K562 (cell line): Measurements from ENCODE around the gene TUBD1. TPM values are rescaled to one million over a fixed set of nuclear protein-coding genes. Genes with fewer than 3 reads are reported as not detected.

Experiments
- BHLHE40 ChIP-seq: IDR thresholded peaks from 2 replicates; pipeline ENCODE4 v1.6.1; 2011; ENCODE audit warnings: low read length, improper control_type of control experiment
- CREBBP ChIP-seq: IDR thresholded peaks from one replicate; pipeline ENCODE4 v1.6.1; 2012; ENCODE audit warnings: low read depth, mild to moderate bottlenecking, control low read depth, inconsistent platforms, low read length
- FOS ChIP-seq: IDR thresholded peaks from 3 replicates; pipeline ENCODE4 v1.6.1; 2011; ENCODE audit not compliant: insufficient read length; ENCODE audit errors: extremely low read depth
- GTF2A2 ChIP-seq: IDR thresholded peaks from 2 replicates; pipeline ENCODE4 v1.6.1; 2016; ENCODE audit warnings: mild to moderate bottlenecking, missing genetic modification characterization, missing compliant biosample characterization
- HNRNPL ChIP-seq: fragments of 200-400 bp; formaldehyde crosslinking; IDR thresholded peaks from 2 replicates; pipeline ENCODE4 v1.6.1; 2017; ENCODE audit warnings: low read depth, mild to moderate bottlenecking, low read length
- KDM1A ChIP-seq, 2 experiments: fragments of 450-650 bp; IDR thresholded peaks; 2 replicates each; pipeline ENCODE4 v1.6.1; 2016; ENCODE audit warnings: mild to moderate bottlenecking in 2 of 2
- MYNN ChIP-seq, 2 experiments: sonication (generic); formaldehyde crosslinking in 1 of 2; IDR thresholded peaks; 2 replicates each; pipeline versions ENCODE4 v1.5.0 to v1.6.1; 2016 to 2020; ENCODE audit warnings: antibody characterized with exemption in 1 of 2, missing genetic modification reagents in 1 of 2
- NR2C1 ChIP-seq, 2 experiments: fragments of 450-650 bp; IDR thresholded peaks; 2 replicates each; pipeline ENCODE4 v1.6.1; 2017; ENCODE audit warnings: mild to moderate bottlenecking in 2 of 2, antibody characterized with exemption in 1 of 2, inconsistent platforms in 1 of 2, missing compliant biosample characterization in 1 of 2, missing genetic modification characterization in 1 of 2
- PTBP1 ChIP-seq: fragments of 200-400 bp; formaldehyde crosslinking; IDR thresholded peaks from 2 replicates; pipeline ENCODE4 v1.6.1; 2017; ENCODE audit warnings: low read depth, low read length
- RERE ChIP-seq: sonication (generic); formaldehyde crosslinking; IDR thresholded peaks from 2 replicates; pipeline ENCODE4 v1.8.0; 2023; ENCODE audit warnings: missing genetic modification reagents, mild to moderate bottlenecking, borderline replicate concordance
- TAF9B ChIP-seq: fragments of 450-650 bp; IDR thresholded peaks from 2 replicates; pipeline ENCODE4 v1.6.1; 2018; ENCODE audit warnings: mild to moderate bottlenecking; ENCODE audit not compliant: partially characterized antibody
- polyA plus RNA-seq, 8 experiments: library from polyadenylated mRNA; depleted of rRNA in 4 of 8; stranded (reverse) in 5 of 8; unstranded in 3 of 8; fragments of >200 nt; fragmentation: Nextera tagmentation in 2 of 8; fragmentation: Illumina TruSeq in 1 of 8; extraction: Ambion mirVana in 2 of 8; extraction: Trizol in 1 of 8; gene quantifications; 2 replicates each; pipeline versions ENCODE4 v1.2.1 to v1.2.3, GENCODE V29; 2011 to 2014; ENCODE audit warnings: inconsistent platforms in 1 of 8, missing spikeins in 1 of 8
- total RNA-seq, 7 experiments: library from RNA; depleted of rRNA in 6 of 7; stranded (reverse); fragments of >200 nt in 6 of 7; fragmentation: Illumina TruSeq in 2 of 7; extraction: Trizol in 2 of 7; gene quantifications; 2 replicates each; pipeline versions ENCODE4 v1.2.1 to v1.2.3, GENCODE V29; 2011 to 2021; ENCODE audit warnings: low replicate concordance in 1 of 7
- TF ChIP-seq, protein P1 (sequence below): fragments of 150-350 bp; conservative IDR thresholded peaks from 2 replicates; pipeline ENCODE4 v1.6.1; 2014; ENCODE audit warnings: low read length
- TF ChIP-seq, protein P2 (sequence below): sonication (generic); formaldehyde crosslinking; IDR thresholded peaks from 2 replicates; pipeline ENCODE4 v1.8.1; 2022; ENCODE audit warnings: missing genetic modification reagents

The TUBD1 gene
- total and polyA plus RNA-seq, 9 of the 15 experiments (the other 6 are each of a cell fraction or from before 2014, with no cell fraction given): 10.8 to 35.3 (median 17.9) TPM

- TF ChIP-seq HNRNPL (0 out of 2 replicates have a peak, but pooled peaks have one; percentile 18), KDM1A (IDR thresholded peaks at IDR 0.05) (no peak), BHLHE40 (no peak), PTBP1 (no peak), FOS (no peak), RERE (CRISPR knock-in tag) (no peak), CREBBP (no peak), GTF2A2 (tag) (peak; percentile 35; the same call in 1 of the 2 replicates), NR2C1 (IDR thresholded peaks at IDR 0.05) (no peak), NR2C1 (tag; IDR thresholded peaks at IDR 0.05) (no peak), TAF9B (peak; percentile 5), MYNN (IDR thresholded peaks at IDR 0.05) (no peak), MYNN (CRISPR knock-in tag; IDR thresholded peaks at IDR 0.05) (no peak)
- TF ChIP-seq, protein P1, sequence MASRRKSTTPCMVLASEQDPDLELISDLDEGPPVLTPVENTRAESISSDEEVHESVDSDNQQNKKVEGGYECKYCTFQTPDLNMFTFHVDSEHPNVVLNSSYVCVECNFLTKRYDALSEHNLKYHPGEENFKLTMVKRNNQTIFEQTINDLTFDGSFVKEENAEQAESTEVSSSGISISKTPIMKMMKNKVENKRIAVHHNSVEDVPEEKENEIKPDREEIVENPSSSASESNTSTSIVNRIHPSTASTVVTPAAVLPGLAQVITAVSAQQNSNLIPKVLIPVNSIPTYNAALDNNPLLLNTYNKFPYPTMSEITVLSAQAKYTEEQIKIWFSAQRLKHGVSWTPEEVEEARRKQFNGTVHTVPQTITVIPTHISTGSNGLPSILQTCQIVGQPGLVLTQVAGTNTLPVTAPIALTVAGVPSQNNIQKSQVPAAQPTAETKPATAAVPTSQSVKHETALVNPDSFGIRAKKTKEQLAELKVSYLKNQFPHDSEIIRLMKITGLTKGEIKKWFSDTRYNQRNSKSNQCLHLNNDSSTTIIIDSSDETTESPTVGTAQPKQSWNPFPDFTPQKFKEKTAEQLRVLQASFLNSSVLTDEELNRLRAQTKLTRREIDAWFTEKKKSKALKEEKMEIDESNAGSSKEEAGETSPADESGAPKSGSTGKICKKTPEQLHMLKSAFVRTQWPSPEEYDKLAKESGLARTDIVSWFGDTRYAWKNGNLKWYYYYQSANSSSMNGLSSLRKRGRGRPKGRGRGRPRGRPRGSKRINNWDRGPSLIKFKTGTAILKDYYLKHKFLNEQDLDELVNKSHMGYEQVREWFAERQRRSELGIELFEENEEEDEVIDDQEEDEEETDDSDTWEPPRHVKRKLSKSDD: no peak
- TF ChIP-seq, protein P2, sequence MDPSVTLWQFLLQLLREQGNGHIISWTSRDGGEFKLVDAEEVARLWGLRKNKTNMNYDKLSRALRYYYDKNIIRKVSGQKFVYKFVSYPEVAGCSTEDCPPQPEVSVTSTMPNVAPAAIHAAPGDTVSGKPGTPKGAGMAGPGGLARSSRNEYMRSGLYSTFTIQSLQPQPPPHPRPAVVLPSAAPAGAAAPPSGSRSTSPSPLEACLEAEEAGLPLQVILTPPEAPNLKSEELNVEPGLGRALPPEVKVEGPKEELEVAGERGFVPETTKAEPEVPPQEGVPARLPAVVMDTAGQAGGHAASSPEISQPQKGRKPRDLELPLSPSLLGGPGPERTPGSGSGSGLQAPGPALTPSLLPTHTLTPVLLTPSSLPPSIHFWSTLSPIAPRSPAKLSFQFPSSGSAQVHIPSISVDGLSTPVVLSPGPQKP (CRISPR knock-in tag): no peak
These were observed 54.5 kb downstream of the TUBD1 start (continued) for GRCh38 chr17:59838052-59838916.
